Activated CD8-positive, alpha-beta T cell treated with anti-CD3 and anti-CD28 coated beads for 36 hours (primary cell): ENCODE results near the gene MAN2C1. TPM values are rescaled to one million over a fixed set of nuclear protein-coding genes. Genes with fewer than 3 reads are reported as not detected.

Experiments
- ATAC-seq: fragments of 200-7000 bp; cut with Tn5 transposase; one replicate; pipeline ENCODE4 v1.10.0; 2021; ENCODE audit warnings: mild to moderate bottlenecking, moderate library complexity
- CTCF ChIA-PET: fragments of 350-600 bp; sonication (Branson Sonifier 250); formaldehyde crosslinking; loops from one replicate; lab custom pipeline; 2021; ENCODE audit warnings: antibody characterized with exemption; lab: Charles Lee
- POLR2A ChIA-PET: fragments of 350-600 bp; sonication (Branson Sonifier 250); formaldehyde crosslinking; loops from one replicate; lab custom pipeline; 2021; ENCODE audit warnings: antibody characterized with exemption; lab: Charles Lee
- DNase-seq: peaks from one replicate; pipeline ENCODE4 v3.0.0-alpha.2; 2020
- H3K27ac Mint-ChIP-seq: one replicate; pipeline ENCODE4 v1.8.0; 2021; ENCODE audit warnings: mild to moderate bottlenecking, mixed read lengths
- H3K27me3 Mint-ChIP-seq: one replicate; pipeline ENCODE4 v1.8.0; 2021; ENCODE audit warnings: mixed read lengths
- H3K36me3 Mint-ChIP-seq: one replicate; pipeline ENCODE4 v1.8.0; 2021; ENCODE audit warnings: low read depth, mixed read lengths
- H3K4me1 Mint-ChIP-seq: one replicate; pipeline ENCODE4 v1.8.0; 2021; ENCODE audit warnings: low read depth, mixed read lengths
- H3K4me3 Mint-ChIP-seq: one replicate; pipeline ENCODE4 v1.8.0; 2021; ENCODE audit warnings: mild to moderate bottlenecking, moderate library complexity, mixed read lengths
- H3K9me3 Mint-ChIP-seq: one replicate; pipeline ENCODE4 v1.8.0; 2021; ENCODE audit warnings: mixed read lengths
- intact Hi-C: fragments of 100-400 bp; cut with micrococcal nuclease; formaldehyde crosslinking; loops from one replicate; pipeline ENCODE4 v1.10.0; 2022
- total RNA-seq, 2 experiments: library from RNA; stranded (reverse); gene quantifications; one replicate each; pipeline ENCODE4 v1.2.3, GENCODE V29; 2021
- TF ChIP-seq, protein P1 (sequence below): fragments of 200-600 bp; IDR thresholded peaks from one replicate; pipeline ENCODE4 v1.8.0; 2022; ENCODE audit warnings: antibody characterized with exemption, mild to moderate bottlenecking

The MAN2C1 gene
- total RNA-seq, 2 experiments from 2014 or later: 170 to 181 TPM

- ATAC-seq (peak; percentile 47), DNase-seq (no peak)
- ChIA-PET POLR2A (interaction anchor here (1.8 to 2.5 kb wide), 4 partner anchors 8 to 13 kb away, joined by 7 to 10 read pairs (median 8); partner anchors contain the start of genes MAN2C1 and NEIL1), CTCF (no interaction called here)
- Mint-ChIP-seq H3K4me1 (no peaks in the 10 kb centered on the region), H3K9me3 (no peaks in the 10 kb centered on the region), H3K27me3 (no peaks in the 10 kb centered on the region), H3K4me3 (no peak overlapping the region), H3K36me3 (peaks cover 25% of the 10 kb centered on the region), H3K27ac (no peak overlapping the region)
- TF ChIP-seq, protein P1, sequence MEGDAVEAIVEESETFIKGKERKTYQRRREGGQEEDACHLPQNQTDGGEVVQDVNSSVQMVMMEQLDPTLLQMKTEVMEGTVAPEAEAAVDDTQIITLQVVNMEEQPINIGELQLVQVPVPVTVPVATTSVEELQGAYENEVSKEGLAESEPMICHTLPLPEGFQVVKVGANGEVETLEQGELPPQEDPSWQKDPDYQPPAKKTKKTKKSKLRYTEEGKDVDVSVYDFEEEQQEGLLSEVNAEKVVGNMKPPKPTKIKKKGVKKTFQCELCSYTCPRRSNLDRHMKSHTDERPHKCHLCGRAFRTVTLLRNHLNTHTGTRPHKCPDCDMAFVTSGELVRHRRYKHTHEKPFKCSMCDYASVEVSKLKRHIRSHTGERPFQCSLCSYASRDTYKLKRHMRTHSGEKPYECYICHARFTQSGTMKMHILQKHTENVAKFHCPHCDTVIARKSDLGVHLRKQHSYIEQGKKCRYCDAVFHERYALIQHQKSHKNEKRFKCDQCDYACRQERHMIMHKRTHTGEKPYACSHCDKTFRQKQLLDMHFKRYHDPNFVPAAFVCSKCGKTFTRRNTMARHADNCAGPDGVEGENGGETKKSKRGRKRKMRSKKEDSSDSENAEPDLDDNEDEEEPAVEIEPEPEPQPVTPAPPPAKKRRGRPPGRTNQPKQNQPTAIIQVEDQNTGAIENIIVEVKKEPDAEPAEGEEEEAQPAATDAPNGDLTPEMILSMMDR: no peak
- intact Hi-C loops: loop anchor here (10.0 kb wide), 1 partner anchor 284 kb away; the partner anchor contains the start of genes IMP3 and SNX33
Measured at GRCh38 chr15:75360391-75360790, 8.0 kb downstream of the MAN2C1 start.

DNA sequence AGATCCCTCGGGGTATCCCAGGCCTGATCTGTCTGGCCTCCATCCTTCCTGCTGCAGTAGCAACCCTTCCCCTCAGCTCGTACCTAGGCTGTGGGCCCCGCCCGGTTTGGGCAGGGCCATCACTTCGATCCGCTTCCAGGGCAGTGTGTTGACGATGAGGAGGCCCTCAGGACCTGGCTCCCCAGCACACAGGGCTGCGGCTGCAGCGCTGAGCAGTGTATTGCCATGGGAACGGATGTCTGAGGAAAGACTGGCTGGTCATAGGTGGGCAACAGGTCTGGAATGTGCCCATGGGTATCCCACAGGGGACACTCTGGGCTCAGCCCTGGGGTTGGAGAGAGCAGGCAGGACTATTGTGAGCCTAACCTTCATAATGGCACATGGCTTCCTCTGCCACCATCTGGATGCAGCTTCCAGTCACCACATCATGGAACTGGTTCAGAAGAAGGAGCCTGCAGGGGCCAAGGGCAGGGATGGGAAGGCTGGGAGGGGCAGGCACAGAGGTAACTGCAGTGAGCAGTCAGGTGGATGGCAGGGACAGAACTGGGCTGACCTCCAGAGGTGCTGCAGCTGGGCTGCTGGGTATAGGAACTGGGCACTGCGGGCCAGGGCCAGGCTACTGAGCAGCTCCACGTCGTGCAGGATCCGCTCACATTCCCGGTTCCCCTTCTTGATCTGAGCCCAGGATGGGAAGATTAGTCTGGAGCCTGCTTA lies 8.7 kb downstream of the MAN2C1 start:
- intact Hi-C loops: loop anchor here (10.0 kb wide), 1 partner anchor 285 kb away; the partner anchor contains the start of genes IMP3 and SNX33
- Mint-ChIP-seq H3K36me3 (peaks cover 20% of the 10 kb centered on the region), H3K4me3 (no peak overlapping the region), H3K9me3 (no peaks in the 10 kb centered on the region), H3K4me1 (no peaks in the 10 kb centered on the region), H3K27ac (no peak overlapping the region), H3K27me3 (no peaks in the 10 kb centered on the region)
- TF ChIP-seq, protein P1: no peak
- ChIA-PET CTCF (interaction anchor here (0.8 kb wide), 1 partner anchor 8 kb away, joined by 5 read pairs; the partner anchor contains the start of gene MAN2C1), POLR2A (interaction anchor here (1.8 to 2.5 kb wide), 4 partner anchors 8 to 12 kb away, joined by 7 to 10 read pairs (median 8); partner anchors contain the start of genes MAN2C1 and NEIL1)
- DNase-seq (no peak), ATAC-seq (no peak)

DNA sequence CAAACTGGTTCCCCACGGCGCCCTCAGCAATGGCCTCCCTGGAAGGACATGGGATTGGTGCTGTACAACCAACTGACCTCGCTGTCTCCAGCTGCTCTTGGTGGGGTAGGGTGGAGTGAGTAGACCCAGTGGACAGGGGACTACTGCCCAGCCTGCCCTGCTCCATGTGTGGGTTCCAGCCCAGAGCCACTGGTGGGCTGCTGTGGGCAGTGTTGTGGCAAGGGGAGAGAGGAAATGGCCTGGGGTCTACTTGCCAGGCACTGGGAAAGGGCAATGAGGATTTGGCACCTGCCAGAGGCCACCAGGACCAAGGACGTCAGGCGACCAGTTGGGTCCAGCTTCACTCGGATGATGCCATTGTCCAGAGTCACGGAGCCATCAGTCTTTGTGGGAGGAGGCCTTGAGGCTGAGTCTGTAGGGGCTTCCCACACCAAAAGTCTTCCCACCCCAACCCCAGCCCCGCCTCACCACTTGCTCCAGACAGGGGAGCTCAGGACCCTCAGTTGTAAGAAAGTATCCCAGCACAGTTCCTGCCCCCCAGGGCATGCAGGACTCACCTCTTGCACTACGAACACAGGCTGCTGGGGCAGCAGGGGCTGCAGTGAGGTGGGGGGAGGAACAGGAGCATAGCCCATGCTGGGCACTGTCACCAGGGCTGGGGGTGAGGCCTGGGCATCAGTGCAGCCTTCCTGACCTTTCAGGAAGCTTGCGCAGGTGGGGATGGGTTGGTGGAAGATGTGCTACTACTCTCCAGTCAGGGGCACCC lies 9.5 kb downstream of the MAN2C1 start:
- Mint-ChIP-seq H3K36me3 (peaks cover 16% of the 10 kb centered on the region), H3K9me3 (no peaks in the 10 kb centered on the region), H3K4me1 (no peaks in the 10 kb centered on the region), H3K4me3 (no peak overlapping the region), H3K27me3 (no peaks in the 10 kb centered on the region), H3K27ac (no peak overlapping the region)
- intact Hi-C loops: no loop called here
- CTCF ChIA-PET: interaction anchor here (0.8 kb wide), 1 partner anchor 9 kb away, joined by 5 read pairs; the partner anchor contains the start of gene MAN2C1
- DNase-seq (no peak), ATAC-seq (no peak)
- TF ChIP-seq, protein P1: no peak
- POLR2A ChIA-PET: interaction anchor here (1.8 to 2.5 kb wide), 4 partner anchors 9 to 13 kb away, joined by 7 to 10 read pairs (median 8); partner anchors contain the start of genes MAN2C1 and NEIL1

DNA sequence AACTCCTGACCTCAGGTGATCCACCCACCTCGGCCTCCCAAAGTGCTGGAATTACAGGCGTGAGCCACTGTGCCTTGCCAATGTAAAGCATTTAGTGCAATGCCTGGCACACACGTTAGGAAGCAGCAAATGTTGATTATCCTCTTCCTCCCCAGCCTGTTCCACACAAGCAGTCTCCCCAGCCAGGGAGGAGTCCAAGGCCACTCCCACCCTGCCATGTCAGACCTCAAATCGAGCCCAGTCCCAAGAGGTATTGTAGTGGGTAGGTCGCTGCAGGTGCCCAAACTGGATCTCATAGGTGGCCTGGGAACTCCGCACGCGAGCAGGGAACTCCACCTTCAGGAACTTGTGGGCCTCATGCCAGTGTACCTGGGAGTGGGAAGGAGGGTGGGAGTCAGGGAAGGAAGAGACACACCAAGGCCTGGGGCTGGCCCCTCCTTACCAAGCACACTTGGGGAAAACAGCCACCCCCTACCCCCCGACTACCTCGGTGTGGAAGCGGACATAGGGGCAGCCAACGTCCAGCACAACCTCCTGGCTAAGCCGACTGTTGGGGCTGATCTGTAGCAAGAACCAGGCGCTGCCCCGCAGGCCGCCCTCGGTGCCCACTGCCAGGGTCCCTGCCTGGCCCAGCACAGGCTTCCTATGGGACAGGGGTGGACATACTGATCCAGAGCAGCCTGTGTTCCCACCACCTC lies 10.3 kb downstream of the MAN2C1 start:
- CTCF ChIA-PET: no interaction called here
- H3K9me3 Mint-ChIP-seq: no peaks in the 10 kb centered on the region

More for the DNA sequence above, 10.3 kb downstream of the MAN2C1 start:
- H3K27me3 Mint-ChIP-seq: no peaks in the 10 kb centered on the region
- TF ChIP-seq, protein P1: no peak
- H3K36me3 Mint-ChIP-seq: peaks cover 16% of the 10 kb centered on the region
- no peak for ATAC-seq
- POLR2A ChIA-PET: interaction anchor here (1.8 to 2.5 kb wide), 3 partner anchors 8 to 11 kb away, joined by 7 to 10 read pairs (median 7); partner anchors contain the start of genes MAN2C1 and NEIL1
- H3K4me1 Mint-ChIP-seq: no peaks in the 10 kb centered on the region
- intact Hi-C loops: no loop called here
- no peak overlapping the region for H3K4me3 Mint-ChIP-seq
- H3K27ac Mint-ChIP-seq: no peak overlapping the region
- DNase-seq: no peak
